NCI-H187 treated with DMSO at 0.1 percent for 48 hours (cell line): Measurements from ENCODE around the gene GAREM2.

Source experiments
- DNase-seq: peaks from one replicate; lab custom pipeline; 2025; lab: John Stamatoyannopoulos, UW

GAREM2 gene

DNA sequence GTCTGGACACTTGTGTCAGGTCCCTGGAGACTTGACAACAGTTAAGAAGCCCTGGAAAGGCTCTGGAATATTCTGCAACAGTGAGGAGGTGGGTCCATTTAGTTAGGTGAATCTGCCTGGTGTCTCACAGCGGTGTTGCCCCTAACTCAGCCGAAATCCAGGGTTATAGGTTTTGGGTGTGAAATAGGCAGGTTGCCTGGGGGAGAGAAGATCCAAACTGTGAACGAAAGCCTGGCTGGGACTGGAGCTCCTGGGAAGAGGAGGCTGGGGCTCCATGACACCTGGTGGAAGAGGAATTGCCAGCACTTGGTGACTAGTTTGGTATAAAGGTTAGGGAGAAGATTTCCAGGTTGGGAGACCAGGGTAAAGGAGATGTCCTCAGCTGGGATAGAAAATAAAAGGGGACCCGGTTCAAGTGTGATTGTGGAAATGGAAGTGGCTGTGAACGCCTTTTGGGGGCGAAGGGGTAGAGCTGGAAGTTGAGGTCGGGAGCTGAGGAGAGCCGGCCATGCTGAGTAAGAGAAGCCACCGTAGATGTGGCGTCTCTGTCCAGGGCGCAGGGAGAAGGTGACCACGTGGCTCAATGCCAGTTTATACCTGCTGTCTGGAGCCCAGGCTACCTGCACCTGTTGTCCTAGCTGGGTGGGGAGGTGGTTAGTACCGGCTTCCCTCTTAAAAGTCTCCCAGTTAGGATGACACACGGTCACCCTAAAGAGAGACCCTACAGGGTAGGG lies 3.0 kb upstream of the GAREM2 start:
- DNase-seq: no peak

GRCh38 chr2:26170795-26171194 lies 2.1 kb upstream of the GAREM2 start:
- DNase-seq: no peak

- no peak for DNase-seq
These were observed 558 bp upstream of the GAREM2 start for GRCh38 chr2:26172189-26172870.

- DNase-seq: no peak
These were observed 1.0 kb downstream of the GAREM2 start for GRCh38 chr2:26173776-26174482.

DNA sequence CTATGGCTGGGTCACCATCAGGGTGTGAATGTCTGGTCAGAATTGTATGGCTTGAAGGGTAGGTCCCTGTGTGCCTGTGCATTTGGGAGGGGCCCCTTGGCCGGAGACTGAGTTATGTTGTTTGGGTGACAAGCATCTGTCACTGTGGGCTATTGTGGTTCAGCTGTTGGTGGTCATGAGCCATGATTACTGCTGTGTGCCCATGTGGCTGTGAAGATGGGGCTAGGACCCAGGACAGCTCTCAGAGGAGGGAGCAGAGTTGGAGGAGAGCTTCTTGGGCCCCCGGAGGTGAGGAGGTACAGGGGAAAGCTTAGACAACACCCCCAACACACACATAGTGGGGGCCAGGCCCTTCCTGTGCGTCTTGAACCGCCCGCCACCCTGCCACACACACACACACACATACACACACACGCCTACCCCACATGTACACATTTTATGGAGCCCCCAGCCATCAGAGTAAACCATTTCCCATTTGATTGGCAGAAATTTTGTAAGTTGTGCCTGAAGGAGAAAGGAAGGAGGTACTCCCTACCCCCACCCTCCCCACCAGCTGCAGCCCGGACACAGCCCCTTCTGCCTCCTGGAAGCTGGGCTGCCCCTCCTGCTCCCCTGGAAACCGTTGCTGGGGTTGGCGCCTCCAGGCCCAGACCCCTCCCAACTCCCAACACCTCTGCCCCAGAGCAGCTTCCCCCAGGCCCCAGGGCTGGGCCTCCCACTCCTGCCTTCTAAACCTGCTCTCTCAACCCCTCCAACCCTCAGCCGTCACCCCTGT lies 2.0 kb downstream of the GAREM2 start:
- DNase-seq: no peak

DNA sequence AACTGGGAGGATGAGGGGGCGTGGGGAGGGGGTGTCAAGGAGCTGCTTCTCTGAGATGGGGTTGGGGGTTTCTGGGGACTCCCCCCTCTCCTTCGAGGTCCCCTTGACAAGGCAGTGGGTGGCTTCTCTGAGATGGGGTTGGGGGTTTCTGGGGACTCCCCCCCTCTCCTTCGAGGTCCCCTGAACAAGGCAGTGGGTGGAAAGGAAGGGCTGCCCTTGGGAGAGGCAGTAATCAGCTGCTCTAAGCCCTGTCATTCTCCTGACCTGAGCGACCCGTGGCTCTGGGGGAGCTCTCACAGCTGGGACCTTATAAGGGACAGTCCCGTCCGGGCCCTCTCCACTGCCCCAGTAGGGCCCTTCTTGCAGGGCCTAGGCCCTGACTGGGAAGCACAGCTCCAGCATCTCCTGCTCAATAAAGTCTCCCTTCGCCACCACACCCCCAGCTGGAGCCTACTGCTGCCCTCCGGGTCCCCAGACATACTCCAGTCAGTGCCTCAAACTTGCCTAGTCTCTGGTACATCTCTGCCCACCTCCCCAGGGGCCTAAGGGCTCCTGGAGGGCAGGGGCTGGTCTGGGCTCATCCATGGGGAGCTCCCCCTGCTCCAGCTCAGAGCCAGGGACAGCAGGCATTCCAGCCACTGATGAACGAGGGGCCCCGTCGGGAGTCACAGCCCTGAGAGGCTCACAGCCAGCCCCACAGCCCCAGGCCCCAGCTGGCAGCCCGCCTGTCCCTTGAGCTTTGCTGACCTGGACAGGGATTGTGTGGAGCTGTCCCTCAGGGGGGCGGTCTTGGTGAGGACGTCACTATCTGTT lies 2.8 kb downstream of the GAREM2 start:
- DNase-seq: no peak

DNA sequence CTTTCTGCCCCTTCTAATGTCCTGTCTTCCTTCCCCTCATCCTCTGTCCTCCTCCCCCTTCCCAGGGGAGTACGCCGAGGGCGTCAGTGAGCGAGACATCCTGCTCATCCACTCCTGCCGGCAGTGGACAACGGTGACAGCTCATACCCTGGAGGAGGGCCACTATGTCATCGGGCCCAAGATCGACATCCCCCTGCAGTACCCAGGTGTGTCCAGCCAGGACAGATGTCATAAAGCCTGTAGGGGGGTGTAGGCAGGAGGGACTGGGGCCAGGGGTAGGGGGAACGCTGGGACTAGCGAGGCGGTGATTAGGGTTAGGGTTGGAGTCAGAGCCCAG lies 3.4 kb downstream of the GAREM2 start:
- DNase-seq: no peak

DNA sequence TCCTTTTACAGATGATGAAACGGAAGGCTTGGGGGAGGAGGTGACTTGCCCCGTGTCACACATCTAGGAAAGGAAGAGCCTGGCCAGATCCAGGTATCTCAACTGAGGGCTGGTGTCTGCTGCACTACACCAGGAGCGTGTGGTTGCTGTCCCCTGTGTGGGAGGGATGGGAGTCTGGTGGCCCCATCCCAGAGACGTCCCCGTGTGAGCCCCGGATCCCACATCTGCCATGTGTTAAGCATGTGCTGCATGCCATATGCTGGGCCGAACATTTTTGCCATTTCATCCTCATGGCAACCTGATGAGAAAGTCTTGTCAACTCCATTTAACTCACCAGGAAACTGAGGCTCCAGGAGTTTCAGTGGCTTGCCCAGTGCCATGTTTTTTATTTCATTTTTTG lies 4.2 kb downstream of the GAREM2 start:
- DNase-seq: no peak

DNA sequence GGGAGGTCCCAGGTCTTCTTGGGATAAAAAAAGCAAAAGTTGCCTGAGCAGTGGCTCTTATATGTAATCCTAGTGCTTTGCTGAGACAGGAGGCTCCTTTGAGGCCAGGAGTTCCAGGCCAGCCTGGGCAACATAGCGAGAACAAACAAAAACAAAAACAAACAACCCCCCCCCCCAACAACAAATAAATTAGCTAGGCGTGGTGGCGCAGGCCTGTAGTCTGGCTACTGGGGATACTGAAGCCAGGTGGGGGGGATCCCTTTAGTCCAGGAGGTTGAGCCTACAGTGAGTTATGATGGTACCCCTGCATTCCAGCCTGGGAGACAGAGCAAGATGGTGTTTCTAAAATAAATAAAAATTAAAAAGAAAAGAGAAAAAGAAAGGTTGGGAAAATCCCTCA lies 5.4 kb downstream of the GAREM2 start:
- DNase-seq: no peak

GRCh38 chr2:26178746-26179436 lies 6.0 kb downstream of the GAREM2 start:
- DNase-seq: no peak

- DNase-seq: no peak
These were observed 6.6 kb downstream of the GAREM2 start for GRCh38 chr2:26179446-26179913.

DNA sequence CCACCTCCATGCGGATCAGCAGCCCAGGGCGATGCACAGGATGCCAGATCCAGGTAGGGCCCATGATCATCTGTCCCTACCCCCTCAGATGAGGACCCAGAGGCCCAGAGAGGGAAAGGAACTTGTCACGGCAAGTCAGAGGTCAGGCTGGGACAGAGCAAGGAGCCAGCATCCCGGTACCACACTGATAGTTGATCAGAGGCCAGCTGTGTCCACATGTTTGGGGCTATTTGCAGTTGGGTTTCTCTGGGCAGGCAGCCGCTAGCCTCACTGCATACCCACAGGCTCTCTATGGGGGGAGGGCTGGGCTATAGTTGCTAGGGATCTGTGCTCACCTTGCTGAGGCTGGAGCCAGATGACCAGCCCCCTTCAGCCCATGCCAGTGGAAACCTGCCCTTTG lies 9.6 kb downstream of the GAREM2 start:
- no peak for DNase-seq

- DNase-seq: no peak
These were observed 10.2 kb downstream of the GAREM2 start for GRCh38 chr2:26182887-26183630.

GRCh38 chr2:26184121-26184520 lies 11.2 kb downstream of the GAREM2 start:
- no peak for DNase-seq

DNA sequence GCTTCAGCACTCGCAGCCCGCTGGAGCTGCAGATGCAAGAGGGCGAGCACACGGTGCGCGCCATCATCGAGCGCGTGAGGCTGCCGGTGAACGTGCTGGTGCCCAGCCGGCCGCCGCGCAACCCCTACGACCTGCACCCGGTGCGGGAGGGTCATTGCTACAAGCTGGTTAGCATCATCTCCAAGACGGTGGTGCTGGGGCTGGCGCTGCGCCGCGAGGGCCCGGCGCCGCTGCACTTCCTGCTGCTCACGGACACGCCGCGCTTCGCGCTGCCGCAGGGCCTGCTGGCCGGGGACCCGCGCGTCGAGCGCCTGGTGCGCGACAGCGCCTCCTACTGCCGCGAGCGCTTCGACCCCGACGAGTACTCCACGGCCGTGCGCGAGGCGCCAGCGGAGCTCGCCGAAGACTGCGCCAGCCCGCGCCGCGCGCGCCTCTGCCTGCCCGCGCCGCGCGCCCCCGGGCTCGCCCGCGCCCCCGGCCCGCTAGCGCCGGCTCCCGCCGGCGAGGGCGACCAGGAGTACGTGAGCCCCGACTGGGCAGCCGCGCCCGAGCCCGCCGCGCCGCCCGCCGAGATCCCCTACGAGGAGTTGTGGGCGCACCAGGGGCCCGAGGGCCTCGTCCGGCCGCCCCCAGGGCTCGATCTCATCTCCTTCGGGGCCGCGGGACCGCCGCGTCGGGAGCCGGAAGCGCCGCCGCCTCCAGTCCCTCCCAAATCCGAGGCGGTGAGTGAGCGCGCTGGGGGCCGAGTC lies 11.8 kb downstream of the GAREM2 start:
- DNase-seq: no peak

DNA sequence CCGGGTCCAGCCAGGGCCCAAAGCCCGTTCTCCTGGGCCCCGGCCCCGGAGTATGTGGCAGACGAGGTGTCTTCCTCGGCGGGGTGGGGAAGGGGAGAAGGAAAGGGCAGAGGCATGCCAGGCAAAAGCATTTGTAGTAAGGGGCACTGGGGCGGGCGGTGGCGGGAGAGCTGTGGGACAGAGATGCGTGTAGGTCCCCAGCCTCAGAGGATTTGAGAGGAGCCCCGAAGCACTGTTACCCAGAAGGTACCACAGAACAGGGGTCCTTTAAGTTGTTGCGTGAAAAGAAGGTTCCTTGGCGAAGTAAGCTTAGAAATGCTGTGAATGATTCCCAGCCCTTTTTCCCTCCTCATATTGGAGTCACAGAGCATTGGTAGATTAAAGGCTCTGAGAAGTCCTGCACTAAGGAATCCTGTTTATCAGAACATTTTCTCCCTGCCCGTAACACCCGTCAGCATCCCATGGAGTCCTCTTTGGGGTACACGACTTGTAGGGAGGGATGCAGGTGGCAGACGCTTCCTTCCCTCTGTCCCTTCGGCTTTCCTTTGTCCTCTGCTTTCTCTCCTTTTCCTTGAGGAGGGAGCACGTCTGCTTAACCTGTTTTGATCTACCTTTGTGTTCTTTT lies 12.5 kb downstream of the GAREM2 start:
- no peak for DNase-seq

GRCh38 chr2:26185954-26186770 lies 13.3 kb downstream of the GAREM2 start:
- DNase-seq: no peak

DNA sequence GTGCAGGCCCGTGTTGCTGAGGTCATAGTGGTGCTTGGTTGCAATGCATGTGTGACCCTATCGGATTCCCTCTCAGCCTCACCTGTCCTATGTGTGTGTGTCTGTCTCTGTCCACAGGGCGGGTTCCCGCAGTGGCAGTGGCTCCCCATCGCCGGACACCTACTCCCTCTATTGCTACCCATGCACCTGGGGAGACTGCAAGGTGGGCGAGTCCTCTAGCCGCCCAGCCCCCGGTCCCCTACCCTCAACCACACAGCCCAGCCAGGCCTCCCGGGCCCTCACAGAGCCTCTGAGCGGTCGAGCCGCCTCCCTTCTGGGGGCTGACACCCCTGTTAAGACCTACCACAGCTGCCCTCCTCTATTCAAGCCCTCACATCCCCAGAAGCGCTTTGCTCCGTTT lies 14.2 kb downstream of the GAREM2 start:
- no peak for DNase-seq
